ENCODE data around the gene ATP9B.
"Not testable (repeated sequence)": the region's sequence is repeated elsewhere in the genome, so short reads cannot be mapped to it uniquely, and the experiment has no call there.

Gene ATP9B

DNA sequence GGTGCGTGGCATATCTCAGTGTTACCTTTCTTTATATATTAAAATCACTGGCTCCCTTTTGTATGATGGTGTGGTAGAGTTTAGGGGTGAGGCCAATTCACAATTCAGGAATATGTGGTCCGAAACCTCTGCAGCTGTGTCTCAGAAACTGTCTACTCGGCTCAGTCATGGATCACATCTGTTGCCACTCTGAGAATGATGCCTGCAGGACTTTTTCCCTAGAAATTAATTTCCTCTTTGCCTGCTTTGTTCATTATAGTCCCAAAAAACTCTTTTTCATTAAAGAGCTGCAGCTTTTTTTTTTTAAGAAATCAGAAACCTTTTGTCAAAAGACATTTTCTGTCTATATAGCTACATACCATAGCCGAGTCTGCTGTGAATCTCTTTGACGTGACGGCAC, 221.7 kb downstream of the ATP9B start:
- DNase-seq (ENCODE audit: low read depth), result no peak

DNA sequence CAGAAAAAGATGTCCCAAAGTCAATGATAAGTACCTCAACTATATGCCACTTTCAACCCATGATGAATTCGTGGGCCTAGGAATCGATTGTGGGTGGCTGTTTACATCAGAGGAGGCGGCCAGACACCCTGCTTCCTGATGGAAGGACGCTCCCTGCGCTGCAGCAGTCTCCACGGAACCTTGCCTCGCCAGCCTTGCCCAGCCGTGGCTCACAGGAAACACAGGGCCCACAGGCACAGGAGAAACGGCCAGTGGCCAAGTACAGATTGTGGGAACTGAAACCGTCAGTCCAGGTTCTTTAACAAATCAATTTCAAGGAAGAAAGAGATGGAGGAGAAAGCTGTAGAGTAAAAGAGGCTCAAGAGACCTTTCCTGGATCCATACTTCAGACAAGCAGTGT, 225.0 kb downstream of the ATP9B start:
- no peak for DNase-seq (ENCODE audit: low read depth)

DNA sequence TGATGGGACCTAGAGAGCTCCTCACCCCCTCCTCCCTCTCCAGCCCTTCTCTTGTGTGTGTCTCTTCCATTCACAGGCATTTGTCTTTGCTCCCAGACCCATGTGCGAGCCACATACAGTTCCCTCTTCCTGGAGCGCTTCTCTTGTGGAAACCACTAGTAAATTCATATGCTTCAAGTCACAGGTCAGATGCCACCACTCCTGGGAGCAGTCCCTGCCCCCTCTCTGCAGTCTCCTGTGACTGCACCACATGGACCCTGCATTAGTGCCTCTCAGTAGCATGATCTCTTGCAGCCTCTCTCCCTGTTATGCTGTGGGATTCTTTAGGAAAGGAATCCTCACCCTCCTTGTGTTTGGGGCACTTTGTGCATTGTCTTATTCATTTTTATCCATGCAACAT, 230.1 kb downstream of the ATP9B start:
- no peak for DNase-seq (ENCODE audit: low read depth)

GRCh38 chr18:79299711-79300110, 230.5 kb downstream of the ATP9B start:
- no peak for DNase-seq (ENCODE audit: low read depth)

- DNase-seq (ENCODE audit: low read depth), result no peak
Measured at GRCh38 chr18:79300413-79300812, 231.2 kb downstream of the ATP9B start.

GRCh38 chr18:79302120-79302519, 232.9 kb downstream of the ATP9B start:
- no peak for DNase-seq (ENCODE audit: low read depth)

GRCh38 chr18:79305911-79306310, 236.7 kb downstream of the ATP9B start:
- no peak for DNase-seq (ENCODE audit: low read depth)

DNA sequence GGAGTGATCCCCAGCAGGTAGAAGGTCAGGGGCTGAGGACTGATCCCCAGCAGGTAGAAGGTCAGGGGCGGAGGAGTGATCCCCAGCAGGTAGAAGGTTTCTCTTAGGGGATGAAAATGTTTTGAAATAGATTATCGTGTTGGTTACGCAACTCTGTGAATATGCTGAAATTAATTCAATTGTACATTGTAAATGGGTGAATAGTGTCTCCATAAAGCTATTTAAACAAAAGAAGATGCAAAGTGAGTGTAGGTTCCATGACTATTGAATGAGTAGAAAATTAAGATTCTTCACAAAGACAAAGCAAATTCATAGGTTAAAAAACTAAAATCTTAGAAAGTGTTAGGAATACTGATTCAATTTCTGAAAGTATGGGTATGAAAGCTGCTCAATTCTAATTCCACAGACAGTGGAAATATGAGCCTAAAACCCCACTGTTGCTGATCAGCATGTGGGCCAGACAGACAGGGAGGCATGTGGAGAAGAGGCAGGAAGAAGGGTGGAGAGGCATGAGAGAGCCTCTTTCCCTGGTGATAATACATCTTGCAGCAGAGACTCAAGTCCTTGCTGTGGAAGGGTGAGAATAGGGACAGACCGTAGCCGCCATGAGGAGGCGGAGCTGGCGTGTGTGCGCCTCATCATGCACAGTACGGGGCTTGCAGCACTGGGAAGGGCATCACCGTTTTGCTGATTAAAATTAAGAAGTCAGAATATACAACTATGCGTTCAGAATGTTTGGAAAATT, 240.6 kb downstream of the ATP9B start:
- no peak for DNase-seq (ENCODE audit: low read depth)

GRCh38 chr18:79314838-79315388, 245.7 kb downstream of the ATP9B start:
- DNase-seq (ENCODE audit: low read depth), result no peak

DNA sequence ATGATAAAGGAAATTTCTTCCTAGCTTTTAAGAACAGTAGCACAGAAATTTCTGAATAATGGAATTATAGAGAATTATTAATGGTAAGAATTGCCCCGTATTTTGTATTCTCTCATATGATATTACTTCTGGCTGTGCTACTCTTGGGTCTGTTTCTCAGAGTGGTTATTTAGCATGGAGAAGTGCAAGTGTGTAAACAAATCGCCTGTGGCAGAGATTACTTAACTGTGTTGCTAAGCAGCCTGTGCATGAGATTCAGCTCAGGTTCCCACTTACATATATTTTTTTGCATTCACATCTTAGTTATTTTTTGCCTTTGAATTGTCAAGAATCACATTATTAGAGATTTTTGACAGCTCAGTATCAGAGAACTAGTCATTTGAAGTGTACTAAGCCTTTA, 246.4 kb downstream of the ATP9B start:
- no peak for DNase-seq (ENCODE audit: low read depth)

- DNase-seq (ENCODE audit: low read depth), result peak; percentile 5
Measured at GRCh38 chr18:79317703-79318102, 248.5 kb downstream of the ATP9B start.

DNA sequence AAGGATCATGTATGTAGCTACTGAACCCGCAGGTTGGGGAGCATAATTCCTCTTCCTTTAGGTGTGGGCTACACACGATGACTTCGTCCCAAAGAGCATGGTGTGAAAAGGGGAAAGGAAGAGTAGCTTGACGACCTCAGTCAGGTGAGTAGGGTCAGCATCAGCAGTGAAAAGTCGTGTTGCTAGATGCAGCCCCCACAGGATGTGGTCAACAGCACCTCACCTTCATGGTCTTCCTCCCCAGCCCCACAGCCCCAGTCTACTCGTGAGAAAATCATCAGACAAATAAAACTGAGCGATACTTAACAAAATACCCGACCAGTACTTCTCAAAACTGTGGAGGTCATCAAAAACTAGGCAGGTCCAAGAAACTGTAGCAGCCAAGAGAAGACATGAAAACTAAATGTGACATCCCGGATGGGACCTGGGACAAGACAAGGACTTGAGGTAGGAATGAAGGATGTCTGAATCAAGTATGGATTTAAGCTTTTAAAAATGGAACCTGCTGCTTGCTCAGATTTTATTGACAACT, 249.0 kb downstream of the ATP9B start:
- no peak for DNase-seq (ENCODE audit: low read depth)

- DNase-seq (ENCODE audit: low read depth), result no peak
Measured at GRCh38 chr18:79320216-79320850, 251.1 kb downstream of the ATP9B start.

GRCh38 chr18:79321625-79322405, 252.6 kb downstream of the ATP9B start:
- DNase-seq (ENCODE audit: low read depth), result peak; percentile 48

DNA sequence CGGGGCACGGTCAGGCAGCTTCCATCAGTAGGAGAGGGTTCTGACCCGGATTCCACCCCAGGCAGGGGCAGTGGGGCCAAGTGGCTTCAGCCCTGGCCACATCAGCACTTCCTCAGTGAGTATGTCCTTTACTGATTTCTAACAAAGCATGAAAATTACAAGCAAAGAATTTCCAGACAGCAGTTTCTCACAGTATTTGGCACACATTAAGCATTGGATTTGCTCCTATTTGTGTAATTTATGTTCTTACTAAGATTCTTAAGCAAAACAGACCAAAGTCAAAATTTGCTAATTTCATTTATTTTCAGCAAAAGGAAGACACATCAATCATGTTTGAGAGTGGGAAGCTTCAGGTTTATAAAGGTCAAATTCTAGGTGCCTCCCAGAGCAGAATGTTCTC, 253.2 kb downstream of the ATP9B start:
- no peak for DNase-seq (ENCODE audit: low read depth)

DNA sequence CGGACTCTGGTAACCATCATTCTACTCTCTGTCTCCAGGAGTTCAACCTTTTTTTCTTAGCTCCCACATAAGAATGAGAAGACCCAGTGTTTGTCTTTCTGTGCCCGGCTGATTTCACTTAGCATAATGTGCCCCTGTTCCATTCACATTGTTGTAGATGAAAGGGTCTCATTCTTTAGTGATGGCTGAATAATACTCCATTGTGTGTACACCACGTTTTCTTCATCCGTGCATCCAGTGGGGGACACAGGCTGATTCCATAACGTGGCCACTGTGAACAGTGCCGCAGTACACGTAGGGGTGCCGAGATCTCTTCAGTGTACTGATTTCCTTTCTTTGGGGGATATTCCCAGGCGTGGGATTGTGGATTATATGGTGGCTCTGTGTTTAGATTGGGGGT, 254.3 kb downstream of the ATP9B start:
- no peak for DNase-seq (ENCODE audit: low read depth)

- peak; percentile 41 for DNase-seq (ENCODE audit: low read depth)
Measured at GRCh38 chr18:79326413-79327198, 257.4 kb downstream of the ATP9B start.

DNA sequence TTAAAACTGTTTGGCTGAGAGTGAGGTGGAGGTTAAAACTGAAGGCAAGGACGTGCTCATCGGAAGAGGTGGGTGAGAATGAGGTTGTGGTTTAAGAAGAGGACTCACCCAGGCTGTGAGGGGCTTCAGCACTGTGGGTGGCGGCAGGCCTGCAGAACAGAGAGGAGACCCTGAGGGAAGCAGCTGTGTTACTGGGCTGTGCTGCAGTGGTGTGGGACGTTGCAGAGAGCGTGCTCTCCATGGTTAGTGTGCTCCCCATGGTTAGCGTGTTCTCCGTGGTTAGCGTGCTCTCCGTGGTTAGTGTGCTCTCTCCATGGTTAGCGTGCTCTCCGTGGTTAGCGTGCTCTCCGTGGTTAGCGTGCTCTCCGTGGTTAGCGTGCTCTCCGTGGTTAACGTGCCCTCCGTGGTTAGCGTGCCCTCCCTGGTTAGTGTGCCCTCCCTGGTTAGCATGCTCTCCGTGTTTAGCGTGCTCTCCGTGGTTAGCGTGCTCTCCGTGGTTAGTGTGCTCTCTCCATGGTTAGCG, 258.1 kb downstream of the ATP9B start:
- DNase-seq (ENCODE audit: low read depth), result no peak

DNA sequence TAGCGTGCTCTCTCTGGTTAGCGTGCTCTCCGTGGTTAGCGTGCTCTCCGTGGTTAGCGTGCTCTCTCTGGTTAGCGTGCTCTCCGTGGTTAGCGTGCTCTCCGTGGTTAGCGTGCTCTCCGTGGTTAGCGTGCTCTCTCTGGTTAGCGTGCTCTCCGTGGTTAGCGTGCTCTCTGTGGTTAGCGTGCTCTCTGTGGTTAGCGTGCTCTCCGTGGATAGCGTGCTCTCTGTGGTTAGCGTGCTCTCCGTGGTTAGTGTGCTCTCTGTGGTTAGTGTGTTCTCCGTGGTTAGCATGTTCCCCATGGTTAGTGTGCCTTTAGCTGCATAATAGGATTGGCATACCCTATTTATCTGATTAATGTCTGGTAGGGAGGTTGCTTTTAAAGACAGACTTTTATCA, 258.7 kb downstream of the ATP9B start:
- not testable (repeated sequence) for DNase-seq (ENCODE audit: low read depth)

DNA sequence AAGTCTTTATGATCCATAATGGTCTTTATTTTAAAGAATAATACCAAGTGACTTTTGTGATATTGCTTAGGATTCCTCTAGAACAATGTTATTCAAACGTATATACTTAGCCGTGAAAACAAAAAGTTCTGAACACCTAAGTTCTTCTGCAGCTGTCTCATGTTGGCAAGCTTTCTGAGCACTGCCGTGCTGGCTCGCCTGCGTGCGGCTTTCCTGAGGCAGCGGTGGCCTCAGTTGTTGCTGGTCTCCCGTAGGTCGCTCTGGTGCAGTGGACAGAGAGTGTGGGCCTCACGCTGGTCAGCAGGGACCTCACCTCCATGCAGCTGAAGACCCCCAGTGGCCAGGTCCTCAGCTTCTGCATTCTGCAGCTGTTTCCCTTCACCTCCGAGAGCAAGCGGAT, 259.7 kb downstream of the ATP9B start:
- DNase-seq (ENCODE audit: low read depth), result no peak

- no peak for DNase-seq (ENCODE audit: low read depth)
Measured at GRCh38 chr18:79329786-79330185, 260.6 kb downstream of the ATP9B start.
